ENCODE data around the gene CGRRF1.

The CGRRF1 gene

DNA sequence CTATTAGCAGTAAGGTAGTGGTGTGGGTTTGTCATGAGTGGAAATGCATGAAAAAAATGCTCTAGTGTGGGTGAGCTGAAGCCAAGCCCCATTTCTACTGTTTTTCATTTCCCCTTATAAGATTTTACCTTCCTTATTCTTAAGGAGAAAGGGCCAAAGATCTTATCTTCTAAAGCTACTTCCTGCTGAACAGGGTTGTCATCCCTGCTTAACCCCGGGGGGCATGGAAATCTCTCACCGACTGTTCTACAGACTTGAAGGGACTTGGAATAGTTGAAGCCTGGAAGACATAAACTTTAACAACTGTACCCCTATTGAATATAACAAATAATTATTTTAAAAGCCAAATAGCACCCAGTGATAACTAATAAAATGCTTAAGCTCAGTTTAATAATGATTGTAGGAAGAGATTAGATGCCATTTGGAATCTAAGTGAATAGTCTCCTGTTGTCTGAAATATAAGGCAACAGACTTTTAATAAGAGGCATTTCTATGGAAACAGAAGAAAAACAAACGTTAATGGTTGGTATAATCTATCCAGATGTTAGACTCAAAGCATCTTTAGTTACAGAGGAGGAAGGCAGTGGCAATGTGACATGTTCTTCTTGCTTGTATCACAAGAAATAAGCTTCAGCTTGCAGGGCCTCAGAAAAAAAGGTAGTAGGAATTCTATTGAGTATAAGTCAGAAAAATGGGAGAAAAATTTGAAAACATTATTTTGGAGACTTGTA, 19.1 kb upstream of the CGRRF1 start:
- no peak for DNase-seq

GRCh38 chr14:54493293-54493692, 16.4 kb upstream of the CGRRF1 start:
- DNase-seq = no peak

GRCh38 chr14:54497224-54497623, 12.5 kb upstream of the CGRRF1 start:
- no peak for DNase-seq

DNA sequence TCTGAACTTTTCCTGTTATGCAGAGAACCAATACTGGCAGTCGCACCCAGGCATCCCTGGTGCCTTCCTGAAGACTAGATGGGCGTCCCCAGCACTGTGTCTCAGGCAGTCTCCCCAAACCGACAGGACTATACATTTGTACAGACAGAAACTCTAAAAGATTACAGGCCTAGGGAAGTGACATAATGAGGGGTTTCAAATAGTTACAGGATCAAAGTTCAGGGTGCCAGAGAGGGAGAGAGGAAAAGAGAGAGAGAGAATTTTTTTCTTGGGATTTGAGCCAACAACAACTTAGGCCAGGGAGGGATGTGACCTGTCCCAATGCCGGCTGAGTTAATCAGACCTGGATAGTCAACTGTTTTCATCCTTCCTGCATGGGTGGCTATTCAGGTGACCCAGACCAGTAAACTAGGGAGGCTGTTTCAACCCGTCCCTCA, 11.6 kb upstream of the CGRRF1 start:
- peak; percentile 18 for DNase-seq

DNA sequence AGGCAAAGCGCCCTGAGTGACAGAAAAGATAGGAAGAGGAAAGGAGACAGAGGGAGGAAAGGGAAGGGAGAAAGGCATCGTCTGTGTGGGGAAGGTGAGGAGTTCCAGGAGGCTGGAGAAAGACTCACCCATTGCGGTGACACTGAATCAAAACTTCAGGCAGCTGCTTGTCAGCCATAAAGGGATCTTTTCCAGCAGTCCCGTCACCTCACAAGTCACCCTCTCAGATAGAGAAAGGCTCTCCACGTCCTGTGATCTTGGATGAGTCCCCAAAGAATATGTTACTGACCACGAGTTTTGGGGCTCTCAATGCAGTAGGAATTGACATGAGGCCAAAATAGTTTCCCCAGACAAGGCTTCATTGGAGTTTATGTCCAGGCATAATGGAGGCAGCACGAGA, 11.1 kb upstream of the CGRRF1 start:
- no peak for DNase-seq

DNA sequence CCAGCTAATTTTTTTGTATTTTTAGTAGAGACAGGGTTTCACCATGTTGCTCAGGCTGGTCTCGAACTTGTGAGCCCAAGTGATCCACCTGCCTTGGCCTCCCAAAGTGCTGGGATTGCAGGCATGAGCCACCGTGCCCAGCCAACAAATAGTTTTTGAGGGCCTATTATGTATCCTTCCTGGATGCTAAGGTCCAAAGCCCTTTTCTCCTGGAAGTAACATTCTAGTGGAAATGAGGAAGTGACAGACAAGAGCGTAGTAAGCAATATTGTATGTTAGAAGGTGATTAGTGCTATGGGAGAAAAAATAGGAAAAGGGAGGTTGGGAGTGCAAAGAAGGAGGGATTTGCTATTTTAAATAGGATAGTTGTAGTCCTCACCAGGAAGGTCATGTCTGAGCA, 9.0 kb upstream of the CGRRF1 start:
- no peak for DNase-seq

- DNase-seq = no peak
Measured at GRCh38 chr14:54501480-54501879, 8.2 kb upstream of the CGRRF1 start.

- DNase-seq = no peak
Measured at GRCh38 chr14:54502602-54503001, 7.1 kb upstream of the CGRRF1 start.

DNA sequence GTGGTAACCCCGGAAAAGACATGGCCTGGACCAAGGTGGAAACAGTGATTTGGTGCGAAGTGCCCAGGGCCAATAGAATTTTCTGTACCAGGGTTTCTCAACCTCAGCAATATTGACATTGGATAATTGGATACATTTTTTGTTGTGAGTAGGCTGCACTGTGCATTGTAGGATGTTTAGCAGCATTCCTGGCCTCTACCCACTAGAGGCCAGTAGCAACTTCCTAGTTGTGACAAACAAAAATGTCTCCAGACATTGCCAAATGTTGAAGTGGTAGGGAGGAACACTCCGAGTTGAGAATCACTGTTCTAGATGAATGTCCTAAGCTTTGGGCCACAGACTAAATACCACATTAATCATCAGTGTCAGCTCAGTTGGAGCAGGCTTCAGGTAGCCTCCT, 6.2 kb upstream of the CGRRF1 start:
- DNase-seq = no peak

GRCh38 chr14:54512393-54512792, 2.7 kb downstream of the CGRRF1 start:
- DNase-seq = peak; percentile 46

DNA sequence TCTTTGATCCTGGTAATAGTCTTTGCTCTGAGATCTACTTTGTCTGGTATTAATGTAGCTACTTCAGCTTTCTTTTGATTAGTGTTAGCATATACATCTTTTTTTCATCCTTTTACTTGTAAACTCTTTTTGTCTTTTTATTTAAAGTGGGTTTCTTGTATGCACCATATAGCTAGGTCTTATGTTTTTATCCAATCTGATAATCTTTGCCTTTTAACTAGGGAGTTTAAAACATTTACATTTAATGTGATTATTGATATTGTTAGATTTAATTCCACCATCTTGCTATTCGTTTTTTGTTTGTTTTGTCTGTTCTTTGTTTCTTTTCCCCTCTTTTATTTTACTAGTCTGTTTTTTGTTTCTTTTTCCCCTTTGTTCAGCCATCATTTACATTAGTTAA, 6.0 kb downstream of the CGRRF1 start:
- DNase-seq = no peak

GRCh38 chr14:54516709-54517108, 7.0 kb downstream of the CGRRF1 start:
- DNase-seq = no peak

DNA sequence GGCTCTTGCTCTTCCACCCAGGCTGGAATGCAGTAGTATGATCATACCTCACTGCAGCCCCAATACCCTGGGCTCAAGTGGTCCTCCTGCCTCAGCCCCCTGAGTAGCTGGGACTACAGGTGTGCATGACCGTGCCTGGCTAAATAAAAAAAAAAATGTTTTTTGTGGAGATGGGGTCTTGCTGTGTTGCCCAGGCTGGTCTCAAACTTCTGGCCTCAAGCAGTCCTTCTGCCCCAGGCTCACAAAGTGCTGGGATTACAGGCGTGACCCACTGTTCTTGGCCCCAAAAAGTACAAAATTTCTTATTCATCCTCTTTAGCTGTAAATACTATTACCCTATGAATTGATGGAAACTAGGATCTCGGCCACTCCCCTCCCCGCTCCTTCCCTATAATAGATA, 14.7 kb downstream of the CGRRF1 start:
- DNase-seq = no peak

GRCh38 chr14:54528973-54529372, 19.3 kb downstream of the CGRRF1 start:
- DNase-seq = no peak

DNA sequence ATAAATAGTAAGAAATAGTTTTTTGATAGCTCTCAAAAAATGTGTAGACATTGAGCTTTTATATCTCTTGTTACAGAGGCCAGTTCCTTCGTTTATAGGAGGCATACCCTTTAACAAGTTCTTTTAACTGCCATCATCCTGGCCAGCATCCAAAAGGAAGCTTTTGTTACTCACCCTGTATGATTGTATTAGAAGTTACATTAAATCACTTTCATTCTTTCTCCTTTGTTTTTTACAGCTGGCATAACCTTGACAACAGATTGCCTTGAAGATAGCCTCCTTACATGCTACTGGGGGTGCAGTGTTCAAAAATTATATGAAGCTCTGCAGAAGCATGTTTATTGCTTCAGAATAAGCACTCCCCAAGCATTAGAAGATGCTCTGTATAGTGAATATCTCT, 20.1 kb downstream of the CGRRF1 start:
- no peak for DNase-seq

DNA sequence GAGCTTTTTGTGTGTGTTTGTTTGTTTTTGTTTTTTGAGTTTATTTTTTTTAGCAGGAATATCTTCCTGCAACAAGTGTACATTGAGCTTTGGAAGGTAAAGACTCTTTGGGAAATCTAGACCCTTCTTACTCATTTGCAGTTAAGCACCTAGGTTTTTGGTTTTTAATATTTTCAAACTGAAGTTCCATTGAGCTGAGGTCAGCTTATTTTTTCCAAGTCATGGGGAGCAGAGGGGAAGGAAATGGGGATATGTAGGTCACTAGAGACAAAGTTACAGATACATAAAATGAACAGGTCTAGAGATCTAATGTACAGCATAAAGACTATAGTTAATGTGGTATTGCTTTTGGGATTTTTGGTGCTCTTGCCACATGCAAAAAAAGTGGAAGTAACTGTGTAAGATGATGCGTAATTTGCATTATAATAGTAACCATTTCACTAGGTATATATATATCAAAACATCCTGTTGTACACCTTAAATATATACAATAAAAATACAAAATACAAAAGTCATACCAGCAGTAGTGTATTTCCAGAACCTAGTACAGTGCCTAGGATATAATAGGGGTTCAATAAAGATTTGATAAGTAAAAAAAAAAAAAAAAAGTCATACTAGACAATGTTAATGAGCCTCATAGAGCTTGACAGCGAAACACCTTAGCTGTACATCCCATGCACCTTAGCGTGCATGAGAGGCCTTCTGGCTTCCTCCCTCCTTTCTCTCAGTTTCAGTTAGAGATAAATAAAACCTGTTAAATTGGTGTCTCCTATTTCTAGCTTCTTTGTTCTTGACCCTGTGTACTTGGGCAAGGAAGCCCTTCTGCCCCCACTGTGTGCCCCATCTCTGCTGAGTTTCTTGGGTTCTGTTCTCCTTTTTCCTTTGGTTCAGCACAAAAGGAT, 22.7 kb downstream of the CGRRF1 start:
- no peak for DNase-seq

- no peak for DNase-seq
Measured at GRCh38 chr14:54533100-54533499, 23.4 kb downstream of the CGRRF1 start.

GRCh38 chr14:54535126-54535525, 25.4 kb downstream of the CGRRF1 start:
- no peak for DNase-seq

- no peak for DNase-seq
Measured at GRCh38 chr14:54535646-54536045, 25.9 kb downstream of the CGRRF1 start.

DNA sequence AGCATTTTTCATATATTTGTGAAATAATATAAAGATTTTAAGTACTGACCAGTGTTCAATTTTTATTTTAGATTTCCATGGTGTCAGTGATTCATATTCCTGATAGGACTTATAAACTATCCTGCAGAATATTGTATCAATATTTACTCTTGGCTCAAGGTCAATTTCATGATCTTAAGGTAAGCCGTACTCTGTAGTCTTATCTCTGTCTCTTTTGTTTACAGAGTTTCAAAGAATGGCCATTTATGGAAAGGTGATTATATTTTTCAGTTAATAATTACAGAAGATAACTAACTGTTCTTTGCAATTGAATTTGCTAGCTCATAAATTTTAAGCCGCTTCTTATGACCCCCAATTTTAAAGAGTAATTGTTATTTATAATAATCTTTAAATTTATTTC, 27.9 kb downstream of the CGRRF1 start:
- DNase-seq = no peak

DNA sequence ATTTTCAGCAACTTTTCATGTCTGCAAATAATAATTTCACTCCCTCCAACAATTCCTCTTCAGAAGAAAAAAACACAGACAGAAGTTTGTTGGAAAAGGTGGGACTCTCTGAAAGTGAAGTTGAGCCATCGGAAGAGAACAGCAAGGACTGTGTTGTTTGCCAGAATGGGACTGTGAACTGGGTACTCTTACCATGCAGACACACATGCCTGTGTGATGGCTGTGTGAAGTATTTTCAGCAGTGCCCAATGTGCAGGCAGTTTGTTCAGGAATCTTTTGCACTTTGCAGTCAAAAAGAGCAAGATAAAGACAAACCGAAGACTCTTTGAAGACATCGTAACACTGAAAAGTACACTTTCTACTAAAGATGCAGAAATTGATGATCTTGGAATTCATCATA, 28.3 kb downstream of the CGRRF1 start:
- DNase-seq = no peak

DNA sequence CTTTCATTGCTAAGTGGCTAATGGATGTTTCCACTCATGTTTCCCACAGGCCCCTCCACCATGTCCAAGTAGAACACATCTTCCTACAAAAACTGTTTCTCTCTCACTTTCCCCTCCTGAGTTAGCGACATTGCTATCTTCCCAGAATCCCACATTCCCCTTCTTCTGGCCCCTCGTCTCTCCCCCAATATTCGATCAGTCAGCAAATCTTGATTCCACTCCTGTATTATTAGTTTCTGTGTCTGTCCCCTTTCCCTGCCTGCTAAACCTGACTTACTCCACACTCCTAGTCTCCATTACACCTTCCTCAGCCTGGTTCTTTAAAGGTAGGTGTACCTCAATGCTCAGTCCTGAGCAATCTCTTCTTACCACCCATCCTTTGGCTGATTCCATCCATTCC, 37.9 kb downstream of the CGRRF1 start:
- no peak for DNase-seq

- DNase-seq = no peak
Measured at GRCh38 chr14:54548491-54548890, 38.8 kb downstream of the CGRRF1 start.

- DNase-seq = no peak
Measured at GRCh38 chr14:54549862-54550261, 40.2 kb downstream of the CGRRF1 start.
